ENCODE data around the gene THSD7A. TPM values are rescaled to one million over a fixed set of nuclear protein-coding genes. Genes with fewer than 3 reads are reported as not detected.

Gene THSD7A
- total RNA-seq, 2 donors from 2014 or later, result 1.6 to 6.1 TPM

- Histone ChIP-seq H3K36me3 (no peaks in the 10 kb centered on the region), H3K27ac (no peak overlapping the region), H3K9me3 (no peaks in the 10 kb centered on the region), H3K27me3 (replicated peaks; ENCODE audit: insufficient read depth) (no peaks in the 10 kb centered on the region), H3K4me1 (ENCODE audit: control insufficient read depth in 1 of 2, low read depth in 2 of 2) (no peaks in the 10 kb centered on the region), H3K4me3 (no peak overlapping the region)
- ATAC-seq (ENCODE audit: insufficient number of reproducible peaks, low FRiP score, low read depth), result no peak
- no peak for TF ChIP-seq CTCF (IDR thresholded peaks at IDR 0.05)
- no peak for DNase-seq (ENCODE audit: low spot score)
Observed at GRCh38 chr7:11505471-11505985, 326.5 kb downstream of the THSD7A start.

GRCh38 chr7:11492307-11492706, 339.7 kb downstream of the THSD7A start:
- Histone ChIP-seq H3K4me1 (ENCODE audit: control insufficient read depth in 1 of 2, low read depth in 2 of 2) (no peaks in the 10 kb centered on the region), H3K27ac (no peak overlapping the region), H3K36me3 (no peaks in the 10 kb centered on the region), H3K27me3 (replicated peaks; ENCODE audit: insufficient read depth) (no peaks in the 10 kb centered on the region), H3K9me3 (no peaks in the 10 kb centered on the region), H3K4me3 (no peak overlapping the region)
- TF ChIP-seq CTCF (IDR thresholded peaks at IDR 0.05), result no peak
- ATAC-seq (ENCODE audit: insufficient number of reproducible peaks, low FRiP score, low read depth), result no peak
- DNase-seq (ENCODE audit: low spot score), result no peak

GRCh38 chr7:11491811-11492210, 340.2 kb downstream of the THSD7A start:
- no peaks in the 10 kb centered on the region for H3K36me3 ChIP-seq
- DNase-seq (ENCODE audit: low spot score) (no peak), ATAC-seq (ENCODE audit: insufficient number of reproducible peaks, low FRiP score, low read depth) (no peak)
- H3K27me3 ChIP-seq (replicated peaks; ENCODE audit: insufficient read depth), result no peaks in the 10 kb centered on the region
- no peaks in the 10 kb centered on the region for H3K4me1 ChIP-seq (ENCODE audit: control insufficient read depth in 1 of 2, low read depth in 2 of 2)
- no peaks in the 10 kb centered on the region for H3K9me3 ChIP-seq
- no peak overlapping the region for H3K4me3 ChIP-seq
- H3K27ac ChIP-seq, result no peak overlapping the region
- no peak for TF ChIP-seq CTCF (IDR thresholded peaks at IDR 0.05)

- H3K9me3 ChIP-seq, result no peaks in the 10 kb centered on the region
- no peaks in the 10 kb centered on the region for H3K4me1 ChIP-seq (ENCODE audit: control insufficient read depth in 1 of 2, low read depth in 2 of 2)
- H3K27ac ChIP-seq, result no peak overlapping the region
- no peak for TF ChIP-seq CTCF (IDR thresholded peaks at IDR 0.05)
- no peak overlapping the region for H3K4me3 ChIP-seq
- no peak for ATAC-seq (ENCODE audit: insufficient number of reproducible peaks, low FRiP score, low read depth)
- no peak for DNase-seq (ENCODE audit: low spot score)
- H3K36me3 ChIP-seq, result no peaks in the 10 kb centered on the region
- H3K27me3 ChIP-seq (replicated peaks; ENCODE audit: insufficient read depth), result no peaks in the 10 kb centered on the region
Observed at GRCh38 chr7:11489280-11489679, 342.7 kb downstream of the THSD7A start.

GRCh38 chr7:11486271-11486670, 345.7 kb downstream of the THSD7A start:
- Histone ChIP-seq H3K4me3 (no peak overlapping the region), H3K36me3 (no peaks in the 10 kb centered on the region), H3K9me3 (no peaks in the 10 kb centered on the region), H3K27me3 (replicated peaks; ENCODE audit: insufficient read depth) (no peaks in the 10 kb centered on the region), H3K4me1 (ENCODE audit: control insufficient read depth in 1 of 2, low read depth in 2 of 2) (no peaks in the 10 kb centered on the region), H3K27ac (no peak overlapping the region)
- ATAC-seq (ENCODE audit: insufficient number of reproducible peaks, low FRiP score, low read depth), result no peak
- no peak for DNase-seq (ENCODE audit: low spot score)
- TF ChIP-seq CTCF (IDR thresholded peaks at IDR 0.05), result no peak

All from thoracic aorta (tissue), 2 donors.